HG03095 (cell line): ENCODE measurements around the gene NCK2.

Experiments used
- ATAC-seq: cut with Tn5 transposase; IDR thresholded peaks from one replicate; pipeline ENCODE4 v1.9.1; 2021; ENCODE audit warnings: moderate library complexity; ENCODE audit not compliant: unreplicated experiment

NCK2 gene

GRCh38 chr2:105808423-105809096 lies 63.8 kb downstream of the NCK2 start:
- ATAC-seq: no peak

- no peak for ATAC-seq
Measured at GRCh38 chr2:105809097-105809473, 64.4 kb downstream of the NCK2 start.

- ATAC-seq: no peak
Measured at GRCh38 chr2:105809723-105810122, 65.0 kb downstream of the NCK2 start.

- ATAC-seq: peak; percentile 83
Measured at GRCh38 chr2:105812180-105813044, 67.7 kb downstream of the NCK2 start.

- ATAC-seq: no peak
Measured at GRCh38 chr2:105813045-105813315, 68.3 kb downstream of the NCK2 start.

GRCh38 chr2:105813405-105813804 lies 68.7 kb downstream of the NCK2 start:
- no peak for ATAC-seq

- no peak for ATAC-seq
Measured at GRCh38 chr2:105814291-105814940, 69.7 kb downstream of the NCK2 start.

- ATAC-seq: no peak
Measured at GRCh38 chr2:105815401-105815800, 70.7 kb downstream of the NCK2 start.

- ATAC-seq: no peak
Measured at GRCh38 chr2:105820151-105820550, 75.4 kb downstream of the NCK2 start.

GRCh38 chr2:105820691-105821090 lies 76.0 kb downstream of the NCK2 start:
- ATAC-seq: no peak

- peak; percentile 11 for ATAC-seq
Measured at GRCh38 chr2:105821428-105822125, 76.9 kb downstream of the NCK2 start.

- ATAC-seq: peak; percentile 89
Measured at GRCh38 chr2:105822186-105822585, 77.5 kb downstream of the NCK2 start.

- no peak for ATAC-seq
Measured at GRCh38 chr2:105824446-105824845, 79.7 kb downstream of the NCK2 start.

GRCh38 chr2:105827351-105828096 lies 82.8 kb downstream of the NCK2 start:
- no peak for ATAC-seq

- no peak for ATAC-seq
Measured at GRCh38 chr2:105828558-105828957, 83.8 kb downstream of the NCK2 start.

GRCh38 chr2:105834931-105835330 lies 90.2 kb downstream of the NCK2 start:
- peak; percentile 83 for ATAC-seq

- no peak for ATAC-seq
Measured at GRCh38 chr2:105836341-105836740, 91.6 kb downstream of the NCK2 start.

- no peak for ATAC-seq
Measured at GRCh38 chr2:105836840-105837692, 92.4 kb downstream of the NCK2 start.

- ATAC-seq: no peak
Measured at GRCh38 chr2:105839793-105840192, 95.1 kb downstream of the NCK2 start.

GRCh38 chr2:105840933-105841332 lies 96.2 kb downstream of the NCK2 start:
- no peak for ATAC-seq
